Mammary epithelial cell (primary cell): ENCODE data around the gene FIBP.

Experiments used
- EZH2 ChIP-seq: IDR thresholded peaks from 2 replicates; pipeline ENCODE4 v1.6.1; 2012; ENCODE audit warnings: low read length, inconsistent platforms, borderline replicate concordance
- TF ChIP-seq, protein P1 (sequence below), 2 donors: IDR thresholded peaks in 1 of 2; conservative IDR thresholded peaks in 1 of 2; 2 replicates each; pipeline ENCODE4 v1.5.1; 2011 to 2012; ENCODE audit warnings: inconsistent platforms in 2 of 2, low read length in 2 of 2, mild to moderate bottlenecking in 2 of 2, control low read depth in 1 of 2, low read depth in 1 of 2; ENCODE audit not compliant: insufficient read depth in 1 of 2; ENCODE audit errors: extremely low read depth in 1 of 2

DNA sequence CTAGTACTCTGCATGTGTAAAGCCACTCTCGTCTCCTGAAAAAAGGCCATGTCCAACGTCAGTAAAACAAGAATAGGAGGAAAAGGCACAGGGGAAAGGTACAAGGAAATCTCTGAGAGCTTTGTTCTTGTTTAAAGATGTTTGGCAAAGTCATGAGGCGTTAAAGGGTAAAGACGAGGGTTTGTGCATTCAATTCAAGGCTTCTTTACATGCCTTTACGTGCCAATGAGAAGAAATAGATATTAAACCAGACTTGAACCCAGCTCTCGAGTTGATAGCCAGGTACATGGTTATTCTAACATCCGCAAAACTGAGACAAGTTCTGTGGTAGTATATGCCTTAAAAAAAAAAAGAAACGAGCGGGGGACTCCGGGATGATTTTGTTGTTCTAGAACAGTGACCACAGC, 29.6 kb downstream of the FIBP start:
- TF ChIP-seq, protein P1, sequence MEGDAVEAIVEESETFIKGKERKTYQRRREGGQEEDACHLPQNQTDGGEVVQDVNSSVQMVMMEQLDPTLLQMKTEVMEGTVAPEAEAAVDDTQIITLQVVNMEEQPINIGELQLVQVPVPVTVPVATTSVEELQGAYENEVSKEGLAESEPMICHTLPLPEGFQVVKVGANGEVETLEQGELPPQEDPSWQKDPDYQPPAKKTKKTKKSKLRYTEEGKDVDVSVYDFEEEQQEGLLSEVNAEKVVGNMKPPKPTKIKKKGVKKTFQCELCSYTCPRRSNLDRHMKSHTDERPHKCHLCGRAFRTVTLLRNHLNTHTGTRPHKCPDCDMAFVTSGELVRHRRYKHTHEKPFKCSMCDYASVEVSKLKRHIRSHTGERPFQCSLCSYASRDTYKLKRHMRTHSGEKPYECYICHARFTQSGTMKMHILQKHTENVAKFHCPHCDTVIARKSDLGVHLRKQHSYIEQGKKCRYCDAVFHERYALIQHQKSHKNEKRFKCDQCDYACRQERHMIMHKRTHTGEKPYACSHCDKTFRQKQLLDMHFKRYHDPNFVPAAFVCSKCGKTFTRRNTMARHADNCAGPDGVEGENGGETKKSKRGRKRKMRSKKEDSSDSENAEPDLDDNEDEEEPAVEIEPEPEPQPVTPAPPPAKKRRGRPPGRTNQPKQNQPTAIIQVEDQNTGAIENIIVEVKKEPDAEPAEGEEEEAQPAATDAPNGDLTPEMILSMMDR (conservative IDR thresholded peaks at IDR 0.05 in 1 of 2, IDR thresholded peaks at IDR 0.05 in 1 of 2; ENCODE audit: extremely low read depth in 1 of 2, insufficient read depth in 1 of 2, low read depth in 1 of 2, low read length in 2 of 2) = no peak
- no peak for TF ChIP-seq EZH2
